ENCODE results near the gene WFS1. TPM values are rescaled to one million over a fixed set of nuclear protein-coding genes. Genes with fewer than 3 reads are reported as not detected.

WFS1 gene
- total and polyA plus RNA-seq, 2 donors (not counting 3 experiments of a cell fraction or from before 2014, with no cell fraction given): 48.2 to 70.0 TPM

DNA sequence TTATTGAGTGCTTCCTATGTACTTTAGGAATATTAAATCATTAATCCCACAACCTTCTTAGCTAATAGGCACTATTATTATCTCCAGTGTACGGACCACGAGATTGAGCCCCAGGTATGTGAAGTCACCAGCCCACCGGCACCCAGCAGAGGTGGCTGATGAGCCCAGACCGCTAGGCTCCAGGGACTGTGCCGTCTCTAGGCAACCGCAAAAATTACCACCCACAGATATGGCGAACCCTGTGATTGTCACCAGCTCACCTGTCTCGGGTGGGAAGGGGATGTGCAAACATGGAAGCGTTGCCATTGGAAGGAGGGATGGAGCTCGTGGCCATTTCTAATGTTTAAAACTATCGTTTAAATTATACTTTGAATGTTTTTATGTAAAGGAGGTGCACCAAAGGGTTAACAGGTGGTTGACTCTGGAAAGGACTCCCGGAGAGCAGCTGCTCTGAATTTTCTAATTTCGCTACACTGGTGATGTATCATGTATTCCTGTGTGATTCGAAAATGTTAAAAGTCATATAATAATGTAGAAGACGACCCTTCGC is 48.3 kb upstream of the WFS1 start:
- Histone ChIP-seq H3K9ac (replicated peaks; ENCODE audit: extremely low read depth, insufficient read depth, low read length) (no peak overlapping the region), H3K9me1 (replicated peaks; ENCODE audit: control insufficient read depth, extremely low read depth, insufficient read depth, low read length) (no peaks in the 10 kb centered on the region), H4K20me1 (replicated peaks; ENCODE audit: control insufficient read depth, extremely low read depth, insufficient read depth, low read length) (no peaks in the 10 kb centered on the region), H3K4me2 (ENCODE audit: insufficient read depth, low read length) (no peak overlapping the region), H3K9me3 (replicated peaks; ENCODE audit: control insufficient read depth, insufficient read depth, low read length) (no peaks in the 10 kb centered on the region), H3K4me3 (replicated peaks in 1 of 3; ENCODE audit: insufficient read depth in 1 of 3, low read depth in 1 of 3, low read length in 3 of 3) (no peak overlapping the region), H3K27me3 (ENCODE audit: control insufficient read depth in 2 of 2, insufficient read depth in 2 of 2, low read length in 2 of 2) (peaks cover 4 to 5% of the 10 kb centered on the region in 2 experiments), H3K36me3 (ENCODE audit: control insufficient read depth in 2 of 2, extremely low read depth in 1 of 2, insufficient read depth in 2 of 2, low read length in 2 of 2) (no peaks in the 10 kb centered on the region), H3K79me2 (ENCODE audit: control insufficient read depth, insufficient read depth, low read length) (no peaks in the 10 kb centered on the region), H2AFZ (ENCODE audit: low read depth, low read length) (no peak overlapping the region), H3K27ac (ENCODE audit: insufficient read depth, low read depth, low read length) (no peak overlapping the region), H3K4me1 (ENCODE audit: control insufficient read depth, extremely low read depth, insufficient read depth, low read length) (no peaks in the 10 kb centered on the region)
- no peak for FAIRE-seq
- DNase-seq (ENCODE audit: low read depth, low spot score): no peak
- ChIA-PET POLR2A (no interaction called here), CTCF (interaction anchor here (1.1 kb wide), 1 partner anchor 30 kb away, joined by 6 read pairs; no protein-coding TSS in a partner anchor)
- intact Hi-C loops (cut with micrococcal nuclease) (no loop called here), dilution Hi-C loops (cut with MboI; ENCODE audit: extremely low pct_ligation_motif_present, low sequenced_read_pairs) (no loop called here)
- no peak for TF ChIP-seq JUN (IDR thresholded peaks at IDR 0.05; ENCODE audit: borderline replicate concordance, insufficient read depth, insufficient read length, low read depth)
- TF ChIP-seq POLR2AphosphoS5 (IDR thresholded peaks at IDR 0.05; ENCODE audit: insufficient read depth, low read depth, low read length): no peak
- no peak for TF ChIP-seq GATA2 (IDR thresholded peaks at IDR 0.05; ENCODE audit: insufficient read depth, insufficient read length, low read depth, low read length)
- TF ChIP-seq, protein P1, sequence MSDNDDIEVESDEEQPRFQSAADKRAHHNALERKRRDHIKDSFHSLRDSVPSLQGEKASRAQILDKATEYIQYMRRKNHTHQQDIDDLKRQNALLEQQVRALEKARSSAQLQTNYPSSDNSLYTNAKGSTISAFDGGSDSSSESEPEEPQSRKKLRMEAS (IDR thresholded peaks at IDR 0.05; ENCODE audit: insufficient read depth, insufficient read length): no peak
- no peak for TF ChIP-seq FOS (IDR thresholded peaks at IDR 0.05; ENCODE audit: borderline replicate concordance, insufficient read depth, low read length)
- TF ChIP-seq MYC (IDR thresholded peaks at IDR 0.05; ENCODE audit: low read depth, low read length): no peak
- TF ChIP-seq POLR2A (IDR thresholded peaks at IDR 0.05; ENCODE audit: low read depth, low read length): no peak
- TF ChIP-seq EZH2 (IDR thresholded peaks at IDR 0.05; ENCODE audit: borderline replicate concordance, low read depth, low read length, severe bottlenecking): no peak
- TF ChIP-seq, protein P2, sequence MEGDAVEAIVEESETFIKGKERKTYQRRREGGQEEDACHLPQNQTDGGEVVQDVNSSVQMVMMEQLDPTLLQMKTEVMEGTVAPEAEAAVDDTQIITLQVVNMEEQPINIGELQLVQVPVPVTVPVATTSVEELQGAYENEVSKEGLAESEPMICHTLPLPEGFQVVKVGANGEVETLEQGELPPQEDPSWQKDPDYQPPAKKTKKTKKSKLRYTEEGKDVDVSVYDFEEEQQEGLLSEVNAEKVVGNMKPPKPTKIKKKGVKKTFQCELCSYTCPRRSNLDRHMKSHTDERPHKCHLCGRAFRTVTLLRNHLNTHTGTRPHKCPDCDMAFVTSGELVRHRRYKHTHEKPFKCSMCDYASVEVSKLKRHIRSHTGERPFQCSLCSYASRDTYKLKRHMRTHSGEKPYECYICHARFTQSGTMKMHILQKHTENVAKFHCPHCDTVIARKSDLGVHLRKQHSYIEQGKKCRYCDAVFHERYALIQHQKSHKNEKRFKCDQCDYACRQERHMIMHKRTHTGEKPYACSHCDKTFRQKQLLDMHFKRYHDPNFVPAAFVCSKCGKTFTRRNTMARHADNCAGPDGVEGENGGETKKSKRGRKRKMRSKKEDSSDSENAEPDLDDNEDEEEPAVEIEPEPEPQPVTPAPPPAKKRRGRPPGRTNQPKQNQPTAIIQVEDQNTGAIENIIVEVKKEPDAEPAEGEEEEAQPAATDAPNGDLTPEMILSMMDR (IDR thresholded peaks at IDR 0.05; ENCODE audit: extremely low read depth in 1 of 2, insufficient read depth in 1 of 2, low read depth in 1 of 2, low read length in 2 of 2): no peak
- BruUV-seq (replicated peaks): no TSS peak
